HepG2 (cell line): ENCODE data around the gene CNTD1. TPM values are rescaled to one million over a fixed set of nuclear protein-coding genes. Genes with fewer than 3 reads are reported as not detected.

Experiments used
- CBX5 ChIP-seq: sonication (generic); formaldehyde crosslinking; IDR thresholded peaks from 2 replicates; pipeline ENCODE4 v1.4.0; 2020; ENCODE audit warnings: missing genetic modification reagents, borderline replicate concordance
- CCDC6 ChIP-seq: sonication (generic); formaldehyde crosslinking; IDR thresholded peaks from 2 replicates; pipeline ENCODE4 v1.8.1; 2022; ENCODE audit warnings: mild to moderate bottlenecking, missing genetic modification reagents, moderate library complexity
- FOXP1 ChIP-seq, 2 experiments: fragments of 450-650 bp in 1 of 2; IDR thresholded peaks; 2 replicates each; pipeline ENCODE4 v1.6.1; 2017 to 2018; ENCODE audit warnings: antibody characterized with exemption in 1 of 2
- KAT2B ChIP-seq: fragments of 150-350 bp; IDR thresholded peaks from 2 replicates; pipeline ENCODE4 v1.6.1; 2014; ENCODE audit warnings: low read depth, low read length, borderline replicate concordance
- KLF6 ChIP-seq: IDR thresholded peaks from 2 replicates; pipeline ENCODE4 v1.8.0; 2016; ENCODE audit warnings: missing biosample characterization, missing genetic modification reagents
- MIXL1 ChIP-seq: IDR thresholded peaks from 2 replicates; pipeline ENCODE4 v1.6.1; 2016
- NBN ChIP-seq: fragments of 450-650 bp; conservative IDR thresholded peaks from 2 replicates; pipeline ENCODE4 v1.6.1; 2017
- NFIC ChIP-seq: IDR thresholded peaks from 2 replicates; pipeline ENCODE4 v1.6.1; 2012; ENCODE audit warnings: mild to moderate bottlenecking, low read length, inconsistent platforms
- PAX8 ChIP-seq: sonication (generic); formaldehyde crosslinking; IDR thresholded peaks from 2 replicates; pipeline ENCODE4 v1.8.0; 2022; ENCODE audit warnings: mild to moderate bottlenecking, missing genetic modification reagents, borderline replicate concordance
- PRDM10 ChIP-seq: sonication (generic); formaldehyde crosslinking; IDR thresholded peaks from 2 replicates; pipeline ENCODE4 v1.4.0; 2020; ENCODE audit warnings: low read depth, missing genetic modification reagents
- SP140L ChIP-seq: sonication (generic); formaldehyde crosslinking; IDR thresholded peaks from 2 replicates; pipeline ENCODE4 v1.4.0; 2020; ENCODE audit warnings: missing genetic modification reagents, borderline replicate concordance
- TFE3 ChIP-seq: IDR thresholded peaks from 2 replicates; pipeline ENCODE4 v1.6.1; 2016
- ZNF207 ChIP-seq: fragments of 450-650 bp; IDR thresholded peaks from 2 replicates; pipeline ENCODE4 v1.6.1; 2016; ENCODE audit warnings: antibody characterized with exemption, borderline replicate concordance
- ZNF280B ChIP-seq: sonication (generic); formaldehyde crosslinking; IDR thresholded peaks from 2 replicates; pipeline ENCODE4 v1.5.0; 2020; ENCODE audit warnings: missing genetic modification reagents, mild to moderate bottlenecking, borderline replicate concordance
- ZNF431 ChIP-seq: sonication (generic); formaldehyde crosslinking; IDR thresholded peaks from 2 replicates; pipeline ENCODE4 v1.9.0; 2022; ENCODE audit warnings: missing genetic modification reagents, low read depth, mild to moderate bottlenecking, borderline replicate concordance
- ZNF567 ChIP-seq: sonication (generic); formaldehyde crosslinking; IDR thresholded peaks from 2 replicates; pipeline ENCODE4 v1.8.1; 2023; ENCODE audit warnings: mild to moderate bottlenecking, missing genetic modification reagents, borderline replicate concordance
- ZNF710 ChIP-seq: sonication (generic); formaldehyde crosslinking; IDR thresholded peaks from 2 replicates; pipeline ENCODE4 v1.5.0; 2020; ENCODE audit warnings: mild to moderate bottlenecking, missing genetic modification reagents, borderline replicate concordance
- ZNF768 ChIP-seq: sonication (generic); formaldehyde crosslinking; IDR thresholded peaks from 2 replicates; pipeline ENCODE4 v1.4.0; 2020; ENCODE audit warnings: missing genetic modification reagents
- polyA plus RNA-seq, 8 experiments: library from polyadenylated mRNA; depleted of rRNA in 3 of 8; stranded (reverse) in 7 of 8; unstranded in 1 of 8; fragments of >200 nt; fragmentation: Illumina TruSeq in 4 of 8; extraction: Trizol in 4 of 8; gene quantifications; 2 replicates each; pipeline versions ENCODE4 v1.2.1 to v1.2.3, GENCODE V29; 2011 to 2016; ENCODE audit warnings: low read depth in 4 of 8, missing spikeins in 1 of 8, mixed read lengths in 1 of 8; ENCODE audit not compliant: insufficient read depth in 1 of 8
- total RNA-seq, 5 experiments: library from RNA; depleted of rRNA; stranded (reverse); fragments of >200 nt; fragmentation: Illumina TruSeq; extraction: Trizol; gene quantifications; 2 replicates each; pipeline ENCODE4 v1.2.3, GENCODE V29; 2016; ENCODE audit warnings: low read depth in 1 of 5

Gene CNTD1
- total and polyA plus RNA-seq, 2 of the 13 experiments (the other 11 are each of a cell fraction or from before 2014, with no cell fraction given) = 0.11 to 0.15 TPM

GRCh38 chr17:42797067-42798007 lies 1.3 kb upstream of the CNTD1 start (continued):
- TF ChIP-seq ZNF280B (CRISPR knock-in tag) = no peak
- TF ChIP-seq FOXP1 (IDR thresholded peaks at IDR 0.05) = no peak
- 0 out of 2 replicates have a peak, but pooled peaks have one; percentile 27 for TF ChIP-seq FOXP1 (CRISPR knock-in tag; IDR thresholded peaks at IDR 0.05)
- TF ChIP-seq PAX8 (CRISPR knock-in tag) = 0 out of 2 replicates have a peak, but pooled peaks have one; percentile 69
- 0 out of 2 replicates have a peak, but pooled peaks have one; percentile 12 for TF ChIP-seq PRDM10 (CRISPR knock-in tag)
- peak; percentile 81; the same call in 1 of the 2 replicates for TF ChIP-seq CBX5 (CRISPR knock-in tag)
- TF ChIP-seq NFIC = 0 out of 2 replicates have a peak, but pooled peaks have one; percentile 25
- no peak for TF ChIP-seq ZNF768 (CRISPR knock-in tag)
- peak; percentile 33; the same call in 1 of the 2 replicates for TF ChIP-seq ZNF710 (CRISPR knock-in tag)
- TF ChIP-seq ZNF567 (CRISPR knock-in tag) = peak; percentile 69; the same call in 1 of the 2 replicates
- TF ChIP-seq SP140L = 0 out of 2 replicates have a peak, but pooled peaks have one; percentile 48
- TF ChIP-seq ZNF431 = 0 out of 2 replicates have a peak, but pooled peaks have one; percentile 26
- TF ChIP-seq ZNF207 = no peak
- peak; percentile 48; the same call in 1 of the 2 replicates for TF ChIP-seq CCDC6
- no peak for TF ChIP-seq NBN
- no peak for TF ChIP-seq TFE3 (CRISPR knock-in tag)
- TF ChIP-seq KAT2B = no peak
- TF ChIP-seq KLF6 (CRISPR knock-in tag) = no peak; the same call in 1 of the 2 replicates
- TF ChIP-seq MIXL1 = peak; percentile 6; the same call in 1 of the 2 replicates
